HG03565 (cell line): ENCODE results near the gene CACNA1C.

Experiments
- ATAC-seq: cut with Tn5 transposase; IDR thresholded peaks from one replicate; pipeline ENCODE4 v1.9.1; 2021; ENCODE audit warnings: mild to moderate bottlenecking, moderate library complexity; ENCODE audit not compliant: unreplicated experiment

Gene CACNA1C

DNA sequence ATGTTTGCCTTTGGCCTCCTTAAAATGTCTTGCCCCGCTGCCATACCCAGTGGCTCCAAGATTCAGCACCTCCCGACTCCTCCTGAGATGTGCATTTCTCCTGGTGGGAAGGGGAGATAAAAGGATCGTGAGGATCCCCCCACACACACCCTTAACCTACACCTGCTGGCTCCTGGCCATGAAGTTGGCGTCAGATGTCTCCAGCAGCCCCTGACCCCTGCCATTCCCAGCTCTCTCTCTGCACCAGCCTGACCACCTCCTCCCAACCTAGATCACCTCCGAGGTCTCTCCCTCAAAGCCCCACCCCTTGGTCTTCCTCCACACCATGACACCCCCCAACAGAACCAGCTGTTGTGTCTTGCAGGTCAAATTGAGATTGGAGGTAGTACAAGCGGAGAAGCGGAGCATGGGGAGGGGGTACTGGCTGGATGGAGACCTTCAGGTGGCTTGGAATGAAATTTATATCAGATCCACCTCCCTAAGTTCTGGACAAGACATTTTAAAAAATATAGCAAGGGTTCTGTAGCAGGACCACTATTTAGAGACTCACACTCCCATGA, 590.9 kb downstream of the CACNA1C start:
- ATAC-seq = no peak

GRCh38 chr12:2644683-2645405, 592.1 kb downstream of the CACNA1C start:
- ATAC-seq = no peak

DNA sequence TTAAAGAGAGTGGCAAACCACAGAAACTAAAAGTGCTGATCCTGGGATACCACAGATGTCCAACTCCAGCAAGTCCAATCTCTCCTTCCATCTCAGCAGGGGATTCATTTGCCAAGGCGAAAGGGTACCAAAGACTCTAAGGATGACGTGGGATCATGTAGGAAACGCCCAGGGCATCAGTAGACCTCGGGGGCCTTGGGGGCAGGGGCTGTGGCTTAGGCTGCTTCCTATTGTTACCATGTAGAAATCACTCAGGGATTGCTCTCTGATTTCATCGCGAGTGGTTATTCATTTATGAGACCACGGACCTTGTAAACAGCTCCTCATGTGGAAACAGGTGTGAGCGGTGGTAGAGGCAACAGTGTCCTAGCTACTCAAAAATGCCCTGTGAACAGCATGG, 592.7 kb downstream of the CACNA1C start:
- no peak for ATAC-seq

DNA sequence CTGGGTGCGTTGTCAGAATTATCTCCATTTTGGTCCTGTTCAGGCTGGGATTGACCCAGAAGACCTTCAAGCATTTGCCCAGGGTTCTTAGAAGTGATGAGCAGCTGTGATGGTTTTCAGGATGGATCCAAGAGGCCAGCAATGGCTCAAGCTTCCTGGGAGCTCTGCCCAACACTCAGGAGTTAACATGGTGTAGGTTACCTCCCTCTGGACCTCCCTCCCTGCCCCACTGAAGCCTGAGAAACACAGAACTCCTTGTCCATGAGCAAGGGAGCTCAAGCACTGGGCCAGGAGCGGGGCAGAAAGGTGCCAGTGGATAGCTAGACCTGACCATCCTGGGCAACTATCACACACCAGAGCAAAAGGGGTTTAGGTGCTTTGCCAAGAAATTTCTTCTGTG, 593.6 kb downstream of the CACNA1C start:
- no peak for ATAC-seq

- ATAC-seq = no peak
These were observed 594.4 kb downstream of the CACNA1C start for GRCh38 chr12:2647186-2647585.

- ATAC-seq = no peak
These were observed 595.6 kb downstream of the CACNA1C start for GRCh38 chr12:2648406-2648805.

- no peak for ATAC-seq
These were observed 596.6 kb downstream of the CACNA1C start for GRCh38 chr12:2649201-2650030.

DNA sequence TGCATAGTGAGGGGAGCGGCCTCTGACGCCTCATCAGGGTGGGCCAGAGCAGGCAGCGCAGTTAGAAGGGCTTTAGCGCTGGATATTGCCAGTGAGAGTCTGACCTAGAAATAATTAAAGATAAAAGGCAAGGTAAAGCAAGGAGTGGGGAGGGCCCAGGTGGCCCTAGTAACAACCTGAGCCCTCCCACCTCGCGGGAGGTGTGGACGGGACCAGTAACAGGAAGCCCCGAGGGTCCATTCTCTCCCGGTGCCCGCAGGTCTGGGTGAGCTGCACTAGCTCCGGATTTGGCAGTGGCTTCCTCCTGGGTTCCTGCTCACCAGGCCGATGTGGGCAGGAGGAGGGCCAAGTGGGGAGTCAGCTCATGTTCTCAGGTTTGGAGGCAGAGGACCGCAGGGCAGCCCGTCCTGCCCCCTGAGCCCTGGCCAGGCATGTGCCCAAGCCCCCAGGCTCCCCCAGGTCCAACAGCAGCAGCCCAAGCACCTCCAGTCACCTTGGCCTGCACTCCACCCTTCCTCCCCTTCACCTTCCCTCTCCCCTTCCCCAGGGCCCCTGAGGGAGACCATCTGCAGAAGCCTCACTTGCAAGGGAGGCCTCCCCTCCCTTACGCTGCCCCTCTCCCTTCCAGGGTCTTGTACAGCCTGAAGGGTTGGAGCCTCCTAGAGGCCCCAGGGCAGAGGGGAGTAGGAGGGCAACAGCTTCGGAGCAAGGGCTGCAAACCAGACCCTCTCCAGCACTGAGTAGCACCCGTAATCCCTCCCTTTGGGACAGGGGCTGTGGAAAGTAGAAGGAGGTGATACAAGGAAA, 597.7 kb downstream of the CACNA1C start:
- ATAC-seq = no peak

GRCh38 chr12:2651068-2651965, 598.5 kb downstream of the CACNA1C start:
- ATAC-seq = no peak

DNA sequence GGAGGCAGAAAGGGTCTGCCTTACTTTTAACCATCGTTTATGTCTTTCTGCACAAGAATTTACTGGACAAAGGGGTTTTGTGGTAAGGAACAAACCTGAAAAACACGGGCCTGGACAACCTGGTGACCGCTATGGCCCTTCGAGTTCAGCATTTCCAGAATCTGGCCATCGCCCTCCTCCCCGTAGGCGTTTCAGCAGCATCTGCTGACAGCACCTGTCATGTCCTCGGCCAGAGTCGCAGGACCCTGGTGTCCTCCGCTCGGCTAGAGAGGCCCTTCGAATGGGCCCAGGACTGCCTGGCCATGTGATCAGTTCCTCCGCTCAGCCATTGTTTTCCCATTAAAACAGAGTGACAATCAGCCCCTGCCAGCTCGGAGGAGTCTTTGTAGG, 599.2 kb downstream of the CACNA1C start:
- no peak for ATAC-seq

DNA sequence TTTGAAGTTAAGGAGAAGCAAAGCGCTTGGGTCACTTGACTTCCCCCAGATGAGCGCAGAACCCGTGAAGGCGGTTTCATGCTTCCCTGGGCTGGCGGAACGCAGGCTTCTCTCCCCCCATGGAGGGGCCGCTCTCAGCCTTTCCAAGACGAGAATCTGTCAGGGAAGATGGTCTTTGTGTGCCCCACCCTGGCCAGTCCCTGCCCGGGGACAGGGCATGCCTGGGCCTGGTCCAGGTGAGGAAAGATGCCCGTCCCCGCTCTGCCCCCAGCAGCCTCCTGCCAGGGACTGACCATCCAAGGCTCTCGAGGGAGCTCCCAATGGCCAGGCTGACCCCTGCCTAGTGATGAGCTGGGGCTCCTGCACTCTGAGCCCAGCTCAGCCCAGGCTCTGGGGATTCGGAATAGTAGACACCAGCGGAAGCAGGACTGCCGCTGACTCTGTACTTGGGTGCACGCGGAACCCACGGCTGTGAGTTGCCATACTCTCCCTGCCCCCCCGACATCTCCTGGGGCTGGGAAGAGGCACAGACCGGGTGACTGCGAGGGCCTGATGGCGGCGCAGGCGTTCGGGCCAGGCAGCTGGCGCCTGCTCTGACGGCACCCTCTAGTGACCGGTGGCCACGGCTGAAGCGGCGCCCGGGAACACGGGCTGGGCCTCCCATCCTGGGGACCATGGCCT, 599.8 kb downstream of the CACNA1C start:
- no peak for ATAC-seq

DNA sequence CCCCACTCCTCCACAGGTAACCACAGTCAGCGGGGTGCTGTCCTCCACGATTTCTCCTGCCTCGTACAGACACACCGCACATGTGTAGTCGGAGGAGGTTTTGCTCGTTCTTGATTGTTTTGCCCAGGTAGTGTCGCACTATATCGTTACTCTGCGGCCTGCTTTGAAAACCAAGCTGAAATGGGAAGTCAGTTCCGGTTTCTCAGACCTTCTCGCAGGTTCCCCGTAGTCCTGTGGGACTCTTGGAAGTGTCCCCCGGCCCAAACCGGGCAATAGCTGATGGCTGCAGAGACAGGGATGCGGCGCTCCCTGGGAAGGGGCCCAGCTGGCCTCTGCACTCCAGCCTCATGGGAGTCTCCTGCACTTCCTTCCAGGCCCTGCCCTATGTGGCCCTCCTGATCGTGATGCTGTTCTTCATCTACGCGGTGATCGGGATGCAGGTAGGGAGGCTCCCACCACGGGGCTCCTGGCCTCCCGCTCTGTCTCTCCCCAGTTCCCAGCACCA, 600.7 kb downstream of the CACNA1C start:
- ATAC-seq = no peak

GRCh38 chr12:2654311-2654710, 601.5 kb downstream of the CACNA1C start:
- no peak for ATAC-seq

- no peak for ATAC-seq
These were observed 602.0 kb downstream of the CACNA1C start for GRCh38 chr12:2654741-2655140.

- ATAC-seq = no peak
These were observed 609.7 kb downstream of the CACNA1C start for GRCh38 chr12:2662524-2662923.

DNA sequence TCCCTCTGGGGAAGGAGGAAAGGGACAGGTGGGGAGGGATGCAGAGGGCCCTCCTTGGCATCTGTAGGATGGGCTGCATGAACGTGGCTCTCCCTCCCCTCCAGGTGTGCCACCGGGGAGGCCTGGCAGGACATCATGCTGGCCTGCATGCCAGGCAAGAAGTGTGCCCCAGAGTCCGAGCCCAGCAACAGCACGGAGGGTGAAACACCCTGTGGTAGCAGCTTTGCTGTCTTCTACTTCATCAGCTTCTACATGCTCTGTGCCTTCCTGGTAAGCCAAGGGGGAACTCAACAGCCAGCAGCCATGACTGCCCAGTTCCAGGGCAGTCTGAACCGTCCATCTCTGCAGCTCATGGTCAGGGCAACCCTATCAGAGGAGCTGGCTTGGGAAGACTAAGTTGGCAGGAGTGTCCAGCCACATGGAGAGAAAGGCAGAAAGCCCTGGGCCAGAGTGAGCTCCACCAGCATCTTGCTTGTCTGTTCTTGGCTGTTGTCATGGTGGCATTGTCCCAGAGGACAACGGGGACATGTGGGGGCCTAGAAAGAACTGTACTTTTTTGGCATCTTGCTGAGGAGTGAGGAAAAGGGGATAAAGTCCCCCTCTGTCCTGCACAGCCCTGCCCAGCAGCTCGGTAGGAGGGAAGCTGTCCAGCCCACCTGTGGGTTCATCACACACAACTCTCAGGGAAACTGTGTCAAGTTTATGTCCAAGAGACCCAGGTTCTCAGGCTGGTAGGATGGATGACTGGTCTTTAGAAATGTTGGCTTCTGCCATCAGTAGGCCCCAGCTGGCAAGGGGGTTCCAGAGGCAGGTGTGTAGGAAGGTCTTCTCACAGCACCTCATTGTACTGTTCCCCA, 612.2 kb downstream of the CACNA1C start:
- no peak for ATAC-seq

- ATAC-seq = no peak
These were observed 613.6 kb downstream of the CACNA1C start for GRCh38 chr12:2666411-2666810.

- no peak for ATAC-seq
These were observed 614.1 kb downstream of the CACNA1C start for GRCh38 chr12:2666846-2667245.
